Anterior cingulate cortex (tissue), 58 donors: ENCODE measurements around the gene SNRPE.
"Not testable (repeated sequence)": the region's sequence is repeated elsewhere in the genome, so short reads cannot be mapped to it uniquely, and the experiment has no call there.

ENCODE experiments used
- DNase-seq, 58 donors: peaks; one replicate each; lab custom pipeline; 2025; lab: John Stamatoyannopoulos, UW

The SNRPE gene

GRCh38 chr1:203861379-203862184 is at the start of gene SNRPE:
Gene SNRPE, plus strand, starts transcription at chr1:203861599. Its CDS starts 61 bp downstream, at chr1:203861660.
- peak; percentile 56 to 98 (median 94) for DNase-seq

- no peak for DNase-seq
Measured at GRCh38 chr1:203813581-203814341, 47.6 kb upstream of the SNRPE start.

GRCh38 chr1:203818399-203818798 is 43.0 kb upstream of the SNRPE start:
- DNase-seq: no peak

GRCh38 chr1:203823306-203823705 is 38.1 kb upstream of the SNRPE start:
- no peak for DNase-seq

DNA sequence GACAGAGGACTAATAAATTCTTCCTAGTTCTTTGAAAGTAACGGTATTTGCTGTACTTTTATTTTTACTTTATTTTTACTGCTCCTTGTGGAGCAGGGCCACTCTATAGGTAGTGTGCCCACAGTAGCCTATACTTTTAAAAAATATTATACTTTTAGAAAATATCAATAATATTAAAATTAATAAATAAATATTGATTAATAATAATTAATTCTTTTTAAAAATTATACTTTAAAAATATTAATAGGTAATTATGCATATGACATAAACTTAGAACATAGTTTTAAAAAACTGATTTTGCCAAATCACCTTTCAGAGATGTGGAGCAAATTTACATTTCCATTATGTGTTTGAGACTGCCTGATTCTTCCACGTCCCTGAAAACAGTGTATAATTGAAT is 35.2 kb upstream of the SNRPE start:
- DNase-seq: no peak

- no peak for DNase-seq
Measured at GRCh38 chr1:203828002-203828401, 33.4 kb upstream of the SNRPE start.

DNA sequence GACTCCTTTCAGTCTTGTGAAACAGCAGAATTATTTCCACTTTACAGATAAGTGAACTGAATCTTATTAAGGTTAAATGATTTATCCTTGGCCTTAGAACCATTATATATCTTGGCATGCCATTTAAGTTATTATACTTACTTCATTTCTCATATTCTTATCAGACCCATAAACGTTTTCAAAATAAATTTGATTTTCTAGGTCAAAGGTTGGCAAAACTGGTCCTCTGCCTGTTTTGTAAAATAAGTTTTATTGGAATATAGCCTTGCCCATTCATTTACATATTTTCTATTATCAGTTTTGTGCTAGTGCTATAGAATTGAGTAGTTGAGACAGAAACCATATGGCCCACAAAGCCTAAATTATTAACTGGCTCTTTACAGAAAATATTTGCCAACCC is 32.9 kb upstream of the SNRPE start:
- DNase-seq: no peak

DNA sequence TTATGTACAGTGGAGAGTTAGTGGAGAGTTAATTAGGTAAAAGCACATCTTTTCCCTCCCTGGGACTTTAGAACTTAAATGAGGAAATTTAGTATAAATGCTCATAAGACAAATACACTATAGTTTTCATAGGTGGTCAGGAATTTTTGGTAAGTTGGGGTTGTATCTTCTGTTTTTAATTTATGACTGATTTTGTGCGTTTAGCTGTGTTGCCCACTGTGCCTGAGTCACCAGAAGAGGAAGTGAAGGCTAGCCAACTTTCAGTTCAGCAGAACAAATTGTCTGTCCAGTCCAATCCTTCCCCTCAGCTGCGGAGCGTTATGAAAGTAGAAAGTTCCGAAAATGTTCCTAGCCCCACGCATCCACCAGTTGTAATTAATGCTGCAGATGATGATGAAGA is 32.2 kb upstream of the SNRPE start:
- DNase-seq: not testable (repeated sequence)

DNA sequence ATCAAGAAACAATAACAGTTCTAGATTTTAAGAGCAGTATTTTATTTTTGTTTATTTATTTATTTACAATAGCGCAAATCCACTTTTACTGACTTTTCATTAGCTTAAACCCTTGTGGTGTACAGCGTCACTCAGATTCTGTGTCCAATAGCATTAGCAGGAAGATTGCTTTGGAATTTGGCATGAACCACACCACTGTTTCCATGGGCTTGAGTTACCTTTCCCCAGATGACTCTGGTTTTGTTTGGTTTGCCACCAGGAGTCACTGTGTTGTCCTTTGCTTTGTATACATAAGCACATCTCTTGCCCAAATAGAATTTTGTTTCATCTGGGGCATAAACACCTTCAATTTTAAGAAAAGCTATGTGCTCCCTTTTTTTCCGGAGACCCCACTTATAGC is 25.9 kb upstream of the SNRPE start:
- no peak for DNase-seq

DNA sequence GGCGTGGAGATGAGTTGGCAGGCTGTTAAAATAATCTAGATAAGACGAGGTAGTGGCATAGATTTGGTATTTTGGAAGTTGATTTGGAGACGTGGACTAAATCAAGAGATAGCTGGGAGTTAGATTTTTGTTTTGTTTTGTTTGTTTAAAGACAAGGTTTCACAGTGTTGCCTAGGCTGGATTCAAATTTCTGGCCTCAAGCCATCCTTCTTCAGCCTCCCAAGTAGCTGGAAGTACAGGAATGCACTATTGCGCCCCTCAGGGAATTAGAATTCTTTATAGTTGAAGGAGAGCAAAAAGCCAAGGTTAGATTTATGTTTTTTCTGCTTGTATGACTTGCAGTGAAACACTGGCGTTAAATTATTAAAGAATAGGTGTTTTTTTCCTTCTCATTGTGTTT is 22.3 kb upstream of the SNRPE start:
- no peak for DNase-seq

DNA sequence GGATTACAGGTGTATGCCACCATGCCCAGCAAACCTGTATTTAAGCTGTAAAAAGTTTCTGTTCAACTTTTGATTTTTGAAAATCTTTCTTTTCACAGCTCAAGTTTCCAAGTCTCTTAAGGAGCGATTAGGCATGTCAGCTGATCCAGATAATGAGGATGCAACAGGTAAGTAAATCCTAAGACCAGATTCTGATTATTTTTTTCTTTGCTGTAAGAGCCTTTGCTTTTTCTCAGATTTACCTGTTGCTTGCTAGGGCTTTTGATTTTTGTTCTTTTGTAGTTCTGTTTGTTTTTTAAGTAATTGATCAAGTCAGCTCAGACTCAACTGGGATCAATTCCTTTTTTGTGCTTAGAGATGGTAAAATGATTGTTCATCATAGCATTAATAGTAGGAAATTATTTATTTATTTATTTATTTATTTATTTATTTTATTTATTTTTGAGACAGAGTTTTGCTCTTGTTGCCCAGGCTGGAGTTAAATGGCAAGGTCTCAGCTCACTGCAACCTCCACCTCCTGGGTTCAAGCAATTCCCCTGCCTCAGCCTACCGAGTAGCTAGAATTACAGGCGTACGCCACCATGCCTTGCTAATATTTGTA is 21.1 kb upstream of the SNRPE start:
- DNase-seq: no peak

GRCh38 chr1:203842559-203842876 is 18.9 kb upstream of the SNRPE start:
- DNase-seq: no peak

DNA sequence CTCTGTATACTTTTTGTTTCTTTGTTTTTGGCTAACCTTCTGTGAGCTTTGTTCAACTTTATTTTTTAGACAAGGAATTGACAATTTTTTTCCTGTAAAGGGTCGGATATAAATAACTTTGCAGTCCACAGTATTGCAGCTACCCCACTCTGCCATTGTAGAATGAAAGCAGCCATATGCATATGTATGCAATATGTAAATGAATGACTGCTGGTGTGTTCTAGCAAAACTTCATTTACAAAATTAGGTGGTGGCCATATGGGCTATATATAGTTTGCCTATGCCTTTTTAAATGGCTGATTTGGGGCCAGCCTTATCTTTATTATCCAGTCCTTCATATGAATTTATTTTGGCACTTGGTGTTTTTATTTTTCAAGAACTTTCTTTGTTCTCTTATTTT is 18.0 kb upstream of the SNRPE start:
- no peak for DNase-seq

GRCh38 chr1:203853112-203853511 is 8.3 kb upstream of the SNRPE start:
- DNase-seq: not testable (repeated sequence)

DNA sequence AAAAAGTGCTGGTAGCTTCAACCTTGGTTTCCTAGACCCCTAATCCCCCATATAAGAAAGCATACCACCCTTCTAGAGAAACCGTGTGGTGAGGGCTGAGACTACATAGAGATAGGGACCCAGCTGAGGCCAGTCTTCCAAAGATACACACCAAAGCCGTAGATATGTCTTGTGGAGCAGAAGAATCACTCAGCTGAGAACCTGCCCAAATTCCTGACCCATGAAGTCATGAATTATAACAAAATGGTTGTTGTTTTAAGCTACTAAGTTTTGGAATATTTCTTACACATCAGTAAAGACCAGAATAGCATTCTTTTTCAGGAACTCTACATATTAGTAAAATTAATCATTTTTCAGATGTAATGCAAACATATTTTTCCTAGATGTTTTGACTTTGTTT is 3.3 kb upstream of the SNRPE start:
- no peak for DNase-seq

DNA sequence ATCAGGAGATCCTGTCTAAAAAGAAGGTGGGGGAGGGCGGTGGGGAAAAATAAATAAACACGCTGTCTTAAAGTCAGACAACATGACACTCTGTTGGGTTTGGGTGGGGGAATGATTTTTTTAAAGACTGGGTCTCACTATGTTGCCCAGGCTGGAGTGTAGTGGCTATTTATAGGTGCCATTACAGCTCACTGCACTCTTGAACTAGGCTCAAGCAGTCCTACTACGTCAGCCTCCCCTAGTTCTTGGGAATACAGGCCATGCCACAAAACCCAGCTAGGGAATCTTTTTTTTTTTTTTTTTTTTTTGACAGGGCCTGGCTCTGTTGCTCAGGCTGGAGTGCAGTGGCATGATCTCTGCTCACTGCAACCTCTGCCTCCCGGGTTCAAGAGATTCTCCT is 2.4 kb upstream of the SNRPE start:
- DNase-seq: no peak

GRCh38 chr1:203860396-203861025 is 888 bp upstream of the SNRPE start:
- DNase-seq: peak in 13 of 58 donors; percentile 4 to 29 (median 8)

GRCh38 chr1:203867802-203868201 is 6.4 kb downstream of the SNRPE start:
- no peak for DNase-seq

- no peak for DNase-seq
Measured at GRCh38 chr1:203870245-203870644, 8.8 kb downstream of the SNRPE start.

GRCh38 chr1:203871114-203871880 is 9.9 kb downstream of the SNRPE start:
- DNase-seq: peak in 49 of 58 donors; percentile 6 to 73 (median 33)
